GM18873 (cell line): ENCODE data around the gene ZFP1.
"Not testable (repeated sequence)": the region's sequence is repeated elsewhere in the genome, so short reads cannot be mapped to it uniquely, and the experiment has no call there.

ENCODE experiments used
- ATAC-seq: cut with Tn5 transposase; IDR thresholded peaks from one replicate; pipeline ENCODE4 v1.9.1; 2021; ENCODE audit warnings: mild to moderate bottlenecking, moderate library complexity, moderate number of reproducible peaks; ENCODE audit not compliant: unreplicated experiment, low FRiP score

Gene ZFP1

GRCh38 chr16:75202069-75202590, 53.8 kb downstream of the ZFP1 start:
- no peak for ATAC-seq

GRCh38 chr16:75203096-75203495, 54.8 kb downstream of the ZFP1 start:
- ATAC-seq, result no peak

- no peak for ATAC-seq
These were observed 55.5 kb downstream of the ZFP1 start for GRCh38 chr16:75203667-75204409.

- ATAC-seq, result no peak
These were observed 56.1 kb downstream of the ZFP1 start for GRCh38 chr16:75204410-75204758.

- not testable (repeated sequence) for ATAC-seq
These were observed 56.6 kb downstream of the ZFP1 start for GRCh38 chr16:75204905-75205304.

- not testable (repeated sequence) for ATAC-seq
These were observed 57.1 kb downstream of the ZFP1 start for GRCh38 chr16:75205438-75205837.

- not testable (repeated sequence) for ATAC-seq
These were observed 57.8 kb downstream of the ZFP1 start for GRCh38 chr16:75205961-75206748.

GRCh38 chr16:75206749-75207451, 58.6 kb downstream of the ZFP1 start, which contains the start of gene CTRB2:
TSS of gene CTRB2 (minus strand) at chr16:75207161. CDS start at chr16:75207141, 20 bp downstream.
- no peak for ATAC-seq

GRCh38 chr16:75207831-75208230, 59.5 kb downstream of the ZFP1 start:
- ATAC-seq, result no peak

GRCh38 chr16:75208242-75208825, 60.0 kb downstream of the ZFP1 start:
- ATAC-seq, result no peak

GRCh38 chr16:75208861-75209505, 60.7 kb downstream of the ZFP1 start:
- no peak for ATAC-seq

GRCh38 chr16:75209514-75209913, 61.2 kb downstream of the ZFP1 start:
- ATAC-seq, result not testable (repeated sequence)

GRCh38 chr16:75209944-75210343, 61.6 kb downstream of the ZFP1 start:
- ATAC-seq, result no peak

- ATAC-seq, result not testable (repeated sequence)
These were observed 63.0 kb downstream of the ZFP1 start for GRCh38 chr16:75211286-75211685.

GRCh38 chr16:75216127-75216526, 67.8 kb downstream of the ZFP1 start:
- no peak for ATAC-seq

GRCh38 chr16:75216576-75216975, 68.3 kb downstream of the ZFP1 start:
- ATAC-seq, result no peak

GRCh38 chr16:75217389-75217851, 69.1 kb downstream of the ZFP1 start:
- no peak for ATAC-seq

GRCh38 chr16:75218256-75219076, 70.1 kb downstream of the ZFP1 start, which contains the start of gene CTRB1:
TSS of gene CTRB1 (plus strand) at chr16:75218988. CDS start at chr16:75219008, 20 bp downstream.
- ATAC-seq, result no peak

- no peak for ATAC-seq
These were observed 70.8 kb downstream of the ZFP1 start for GRCh38 chr16:75219088-75219487.
